ENCODE results near the gene PLEKHN1.

- TF ChIP-seq POLR2AphosphoS5 (IDR thresholded peaks at IDR 0.05; ENCODE audit: borderline replicate concordance, low read depth, low read length) (no peak), EZH2 (IDR thresholded peaks at IDR 0.05) (no peak), FOXP2 (optimal IDR thresholded peaks at IDR 0.05; ENCODE audit: control extremely low read depth, extremely low read length, insufficient read depth) (no peak)
Measured at GRCh38 chr1:993379-993995, 27.2 kb downstream of the PLEKHN1 start.

Data from SK-N-MC (cell line).